Hypothalamus (tissue), 51 donors: ENCODE results near the gene FOXA2.

Source experiments
- DNase-seq, 51 donors: peaks; one replicate each; lab custom pipeline; 2025; lab: John Stamatoyannopoulos, UW

The FOXA2 gene

GRCh38 chr20:22584922-22585785, 782 bp upstream of the FOXA2 start:
- no peak for DNase-seq

GRCh38 chr20:22583773-22584521, 425 bp downstream of the FOXA2 start:
- DNase-seq: no peak

DNA sequence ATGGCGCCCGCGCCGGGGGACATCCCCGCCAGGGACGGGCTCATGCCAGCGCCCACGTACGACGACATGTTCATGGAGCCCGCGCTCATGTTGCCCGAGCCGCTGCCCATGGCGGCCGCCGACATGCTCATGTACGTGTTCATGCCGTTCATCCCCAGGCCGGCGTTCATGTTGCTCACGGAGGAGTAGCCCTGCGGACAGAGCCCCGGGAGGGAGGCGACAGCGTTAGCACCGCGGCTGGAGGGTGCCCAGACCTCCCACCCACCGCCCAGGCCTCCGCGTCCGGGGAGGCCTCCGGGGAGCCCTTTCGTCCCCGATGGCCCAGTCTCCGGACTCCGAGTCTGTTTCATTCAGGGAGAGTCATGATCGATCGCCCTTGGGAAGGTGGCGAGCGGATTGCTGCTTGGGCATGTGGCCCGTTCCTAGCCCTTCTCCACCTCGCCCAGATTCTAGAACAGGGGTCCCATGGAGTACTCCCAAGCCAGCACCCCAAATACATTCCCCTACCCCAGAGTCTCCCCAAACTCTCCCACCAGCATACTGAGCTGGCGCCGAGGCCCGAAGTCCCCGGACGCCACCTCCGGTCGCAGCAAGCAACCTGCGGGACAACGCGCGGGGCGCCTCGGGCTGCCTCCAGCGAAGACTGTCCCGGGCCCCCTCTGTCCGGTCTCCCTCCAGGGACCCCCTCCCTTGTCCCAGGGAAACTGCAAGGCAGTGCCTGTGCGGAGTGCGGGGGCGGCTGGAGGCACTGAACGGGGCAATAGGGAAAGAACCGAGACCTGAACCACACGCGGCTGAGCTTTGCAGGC, 1.2 kb downstream of the FOXA2 start:
- no peak for DNase-seq

GRCh38 chr20:22582386-22582963, 1.9 kb downstream of the FOXA2 start:
- DNase-seq: no peak

- no peak for DNase-seq
Measured at GRCh38 chr20:22581437-22582385, 2.7 kb downstream of the FOXA2 start.

GRCh38 chr20:22579711-22580697, 4.4 kb downstream of the FOXA2 start:
- DNase-seq: no peak

DNA sequence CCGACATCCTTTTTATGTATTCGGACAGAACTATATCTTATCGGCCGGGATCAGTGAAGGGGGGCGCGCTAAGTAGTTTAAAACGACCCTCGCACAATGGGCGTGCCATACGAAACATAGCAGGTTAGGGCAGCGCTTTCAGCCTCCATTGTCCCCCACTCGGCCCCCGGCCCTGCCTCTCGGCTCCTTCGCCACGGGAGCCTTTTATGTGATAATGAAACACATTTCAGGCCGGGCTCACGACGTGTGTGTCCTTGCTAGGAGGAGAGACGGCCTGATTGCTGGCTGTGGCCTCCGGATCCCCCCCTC, 5.3 kb downstream of the FOXA2 start:
- no peak for DNase-seq

DNA sequence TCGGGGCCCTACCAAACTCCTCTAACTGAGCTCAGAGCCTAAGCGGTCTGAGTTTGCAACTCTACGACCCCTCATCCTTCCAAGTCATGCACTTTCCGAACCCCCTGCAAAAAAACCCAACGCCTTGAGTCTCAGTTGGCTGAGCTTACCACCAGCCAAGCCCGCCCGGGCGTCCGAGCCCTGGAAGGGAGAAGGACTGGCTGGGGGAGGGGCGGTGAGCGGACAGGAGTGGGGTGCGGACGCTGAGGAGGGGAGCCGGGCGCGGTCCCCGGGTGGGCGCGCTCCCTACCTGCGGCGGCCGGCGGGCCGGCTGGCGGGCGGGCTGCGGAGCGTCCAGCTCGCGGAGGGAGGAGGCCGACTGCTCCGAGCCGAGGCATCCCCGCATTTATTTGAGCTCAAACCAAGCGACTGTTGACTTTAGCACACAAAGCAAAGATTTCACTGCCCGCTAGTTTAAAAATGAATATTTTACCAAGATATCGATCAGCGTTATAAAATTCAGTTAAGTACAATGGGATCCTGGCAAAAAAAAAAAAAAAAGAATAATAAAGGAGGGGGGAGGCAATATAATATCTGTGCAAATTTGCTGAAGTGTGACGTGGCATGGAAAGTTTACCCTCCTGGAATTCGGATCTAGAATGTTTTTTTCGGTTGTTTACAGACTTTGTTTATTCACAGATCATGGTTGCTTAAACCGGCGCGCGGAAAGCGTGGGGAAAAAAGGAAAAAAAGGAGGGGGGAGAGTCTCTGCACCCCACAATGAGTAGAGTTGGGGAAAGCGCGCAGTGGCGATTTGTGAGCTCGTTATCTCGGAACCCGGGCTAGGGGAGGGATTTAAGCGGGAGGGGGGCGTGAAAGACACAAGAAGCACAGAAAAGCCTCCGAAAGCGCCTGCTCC, 5.9 kb downstream of the FOXA2 start:
- no peak for DNase-seq

GRCh38 chr20:22577515-22578220, 6.7 kb downstream of the FOXA2 start:
- DNase-seq: no peak

DNA sequence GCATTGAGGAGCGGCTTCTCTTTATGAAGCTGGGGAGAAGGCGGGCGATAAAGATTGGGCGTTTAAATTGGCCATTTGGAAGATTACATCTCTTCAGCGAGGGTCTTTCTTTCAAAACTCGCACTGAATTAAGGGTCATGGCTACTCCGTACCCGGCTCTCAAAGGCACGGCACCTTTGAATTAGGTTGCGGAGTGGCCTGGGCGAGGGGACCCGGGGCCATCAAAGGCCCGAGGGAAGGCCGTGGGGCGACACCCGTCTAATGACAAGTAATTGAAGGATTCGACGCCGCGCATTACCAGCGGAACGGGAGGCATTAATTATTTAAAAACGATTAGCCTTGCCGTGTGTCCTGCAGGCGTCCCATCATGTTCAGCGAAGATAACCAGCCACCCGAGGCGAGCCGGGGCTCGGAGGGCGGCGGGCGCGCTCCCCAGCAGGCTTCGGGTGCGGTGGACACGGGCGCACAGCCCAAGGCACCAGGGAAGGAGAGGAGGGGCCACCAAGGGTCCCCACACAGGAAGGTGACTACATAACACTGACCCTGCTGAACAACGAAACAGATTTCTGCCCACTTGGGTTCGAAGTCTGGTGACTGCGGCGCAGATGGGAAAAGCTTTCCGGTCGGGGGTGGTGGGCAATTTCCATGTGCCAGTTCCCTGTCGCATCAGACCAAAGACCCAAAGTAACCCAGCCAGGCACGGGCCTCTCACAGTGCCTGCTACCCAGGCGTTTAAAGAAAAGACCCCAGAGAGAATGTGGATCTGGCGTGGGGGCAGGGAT, 7.4 kb downstream of the FOXA2 start:
- no peak for DNase-seq

GRCh38 chr20:22576273-22576672, 8.1 kb downstream of the FOXA2 start:
- DNase-seq: no peak

- no peak for DNase-seq
Measured at GRCh38 chr20:22575737-22576136, 8.6 kb downstream of the FOXA2 start.

GRCh38 chr20:22575087-22575721, 9.2 kb downstream of the FOXA2 start:
- DNase-seq: no peak

- no peak for DNase-seq
Measured at GRCh38 chr20:22574545-22575086, 9.8 kb downstream of the FOXA2 start.

DNA sequence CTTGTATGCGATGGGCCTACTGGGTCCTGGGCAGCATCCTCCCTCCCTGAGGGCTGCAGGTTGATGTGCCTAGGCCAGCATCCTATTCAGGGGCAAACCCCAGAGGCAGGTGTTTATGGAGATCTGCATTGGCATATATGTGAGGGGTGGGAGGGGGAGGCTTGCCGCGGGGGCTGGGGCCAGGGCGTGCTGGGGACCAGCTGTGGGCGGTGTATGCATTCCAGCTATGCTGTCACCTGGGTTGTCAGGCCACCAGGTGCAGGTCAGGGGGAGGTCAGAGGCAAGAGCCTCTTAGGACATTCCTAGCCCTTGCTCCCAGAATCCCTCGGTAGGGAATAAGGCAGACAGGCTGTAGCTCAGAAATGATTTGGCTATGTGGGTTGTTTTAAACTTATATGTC, 11.9 kb downstream of the FOXA2 start:
- no peak for DNase-seq
